Osteoblast (primary cell): Measurements from ENCODE around the gene ADCY2. TPM values are rescaled to one million over a fixed set of nuclear protein-coding genes. Genes with fewer than 3 reads are reported as not detected.
A peak's percentile ranks its signal among the peaks of the same experiment; 100 is the strongest.

Source experiments
- DNase-seq: peaks from one replicate; pipeline ENCODE4 v3.0.0; 2011; ENCODE audit warnings: low spot score, mixed read lengths; ENCODE audit not compliant: insufficient read length; ENCODE audit errors: missing footprints
- H2AFZ ChIP-seq: 2 replicates; pipeline ENCODE4 v1.6.0; 2011; ENCODE audit warnings: mild to moderate bottlenecking, low read length
- H3K27ac ChIP-seq: 2 replicates; pipeline ENCODE4 v1.5.1; 2011; ENCODE audit warnings: mild to moderate bottlenecking, low read depth, low read length, moderate library complexity
- H3K27me3 ChIP-seq: 2 replicates; pipeline ENCODE4 v1.6.0; 2012; ENCODE audit warnings: mild to moderate bottlenecking, control low read depth, inconsistent platforms, low read length, moderate library complexity; ENCODE audit not compliant: insufficient read depth
- H3K36me3 ChIP-seq: 2 replicates; pipeline ENCODE4 v1.5.1; 2011; ENCODE audit warnings: mild to moderate bottlenecking, low read length, control low read depth, moderate library complexity; ENCODE audit not compliant: insufficient read depth
- H3K4me1 ChIP-seq: 2 replicates; pipeline ENCODE4 v1.5.1; 2011; ENCODE audit warnings: mild to moderate bottlenecking, low read length, control low read depth, moderate library complexity; ENCODE audit not compliant: insufficient read depth
- H3K4me2 ChIP-seq: 2 replicates; pipeline ENCODE4 v1.6.0; 2011; ENCODE audit warnings: mild to moderate bottlenecking, low read length; ENCODE audit not compliant: insufficient read depth
- H3K4me3 ChIP-seq: fragments of 200-600 bp; sonication (generic); 3 replicates; pipeline ENCODE4 v1.5.1; 2012; ENCODE audit warnings: mild to moderate bottlenecking, low read length, inconsistent platforms; ENCODE audit not compliant: insufficient read depth
- H3K79me2 ChIP-seq: 2 replicates; pipeline ENCODE4 v1.6.0; 2012; ENCODE audit warnings: mild to moderate bottlenecking, low read length, control low read depth, inconsistent platforms; ENCODE audit not compliant: insufficient read depth
- H3K9me3 ChIP-seq: 2 replicates; pipeline ENCODE4 v1.5.1; 2011; ENCODE audit warnings: low read depth, low read length, control low read depth
- H4K20me1 ChIP-seq: 2 replicates; pipeline ENCODE4 v1.6.0; 2012; ENCODE audit warnings: mild to moderate bottlenecking, low read length, control low read depth; ENCODE audit not compliant: insufficient read depth
- total RNA-seq: library from RNA; depleted of rRNA; stranded (reverse); fragments of >200 nt; gene quantifications from 2 replicates; pipeline ENCODE4 v1.2.3, GENCODE V29; 2012
- TF ChIP-seq, protein P1 (sequence below): IDR thresholded peaks from 2 replicates; pipeline ENCODE4 v1.5.1; 2011; ENCODE audit warnings: mild to moderate bottlenecking, low read depth, low read length, moderate library complexity; ENCODE audit errors: extremely low read depth

The ADCY2 gene
- total RNA-seq, 1 donor = under 0.01 TPM

DNA sequence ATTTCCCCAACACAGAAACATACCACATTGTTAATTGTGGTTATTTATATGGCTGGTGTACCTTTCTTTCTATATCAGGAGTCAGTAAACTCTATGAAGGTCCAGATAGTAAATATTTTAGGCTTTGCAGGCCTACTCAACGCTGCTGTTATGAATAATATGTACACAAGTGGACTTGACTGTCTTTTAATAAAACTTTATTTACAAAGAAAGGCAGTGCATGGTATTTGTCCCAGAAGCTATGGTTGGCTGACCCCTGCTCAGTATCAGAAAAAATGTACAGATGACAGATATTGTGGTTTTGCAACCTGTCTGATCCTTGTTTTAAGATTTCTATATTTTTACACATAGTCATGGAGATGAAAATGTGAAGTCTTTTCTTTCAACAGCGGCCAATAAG, 478.7 kb downstream of the ADCY2 start:
- Histone ChIP-seq H3K4me3 (no peak overlapping the region), H3K79me2 (peaks cover 64% of the 10 kb centered on the region), H3K36me3 (peaks cover 34% of the 10 kb centered on the region), H3K27me3 (no peaks in the 10 kb centered on the region), H3K4me2 (no peak overlapping the region), H3K27ac (no peak overlapping the region), H3K4me1 (peaks cover 37% of the 10 kb centered on the region), H2AFZ (no peak overlapping the region), H4K20me1 (peaks cover 24% of the 10 kb centered on the region), H3K9me3 (no peaks in the 10 kb centered on the region)
- DNase-seq = no peak
- TF ChIP-seq, protein P1, sequence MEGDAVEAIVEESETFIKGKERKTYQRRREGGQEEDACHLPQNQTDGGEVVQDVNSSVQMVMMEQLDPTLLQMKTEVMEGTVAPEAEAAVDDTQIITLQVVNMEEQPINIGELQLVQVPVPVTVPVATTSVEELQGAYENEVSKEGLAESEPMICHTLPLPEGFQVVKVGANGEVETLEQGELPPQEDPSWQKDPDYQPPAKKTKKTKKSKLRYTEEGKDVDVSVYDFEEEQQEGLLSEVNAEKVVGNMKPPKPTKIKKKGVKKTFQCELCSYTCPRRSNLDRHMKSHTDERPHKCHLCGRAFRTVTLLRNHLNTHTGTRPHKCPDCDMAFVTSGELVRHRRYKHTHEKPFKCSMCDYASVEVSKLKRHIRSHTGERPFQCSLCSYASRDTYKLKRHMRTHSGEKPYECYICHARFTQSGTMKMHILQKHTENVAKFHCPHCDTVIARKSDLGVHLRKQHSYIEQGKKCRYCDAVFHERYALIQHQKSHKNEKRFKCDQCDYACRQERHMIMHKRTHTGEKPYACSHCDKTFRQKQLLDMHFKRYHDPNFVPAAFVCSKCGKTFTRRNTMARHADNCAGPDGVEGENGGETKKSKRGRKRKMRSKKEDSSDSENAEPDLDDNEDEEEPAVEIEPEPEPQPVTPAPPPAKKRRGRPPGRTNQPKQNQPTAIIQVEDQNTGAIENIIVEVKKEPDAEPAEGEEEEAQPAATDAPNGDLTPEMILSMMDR = no peak

DNA sequence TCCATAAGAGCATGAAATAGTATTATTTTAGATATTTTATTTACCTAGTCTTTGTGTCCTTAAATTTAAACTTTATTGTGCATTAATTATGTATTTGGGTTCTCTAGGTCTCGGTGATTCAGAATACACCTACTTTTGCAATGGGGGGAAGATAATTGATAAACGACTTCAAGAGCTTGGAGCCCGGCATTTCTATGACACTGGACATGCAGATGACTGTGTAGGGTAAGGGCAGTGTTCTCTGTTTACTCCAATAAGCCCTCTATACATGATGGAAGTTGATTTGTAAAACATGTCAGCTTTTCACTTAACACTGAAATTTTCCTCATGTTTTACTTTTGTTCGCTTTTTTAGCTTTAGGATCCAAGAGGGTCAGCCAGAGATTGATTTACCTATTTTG, 479.2 kb downstream of the ADCY2 start:
- peaks cover 64% of the 10 kb centered on the region for H3K79me2 ChIP-seq
- peaks cover 35% of the 10 kb centered on the region for H3K4me1 ChIP-seq
- peaks cover 37% of the 10 kb centered on the region for H3K36me3 ChIP-seq
- no peak overlapping the region for H2AFZ ChIP-seq
- no peak for DNase-seq
- H3K4me2 ChIP-seq = no peak overlapping the region
- no peaks in the 10 kb centered on the region for H3K27me3 ChIP-seq
- H3K27ac ChIP-seq = no peak overlapping the region
- no peaks in the 10 kb centered on the region for H3K9me3 ChIP-seq
- peaks cover 24% of the 10 kb centered on the region for H4K20me1 ChIP-seq
- TF ChIP-seq, protein P1 = no peak
- no peak overlapping the region for H3K4me3 ChIP-seq

DNA sequence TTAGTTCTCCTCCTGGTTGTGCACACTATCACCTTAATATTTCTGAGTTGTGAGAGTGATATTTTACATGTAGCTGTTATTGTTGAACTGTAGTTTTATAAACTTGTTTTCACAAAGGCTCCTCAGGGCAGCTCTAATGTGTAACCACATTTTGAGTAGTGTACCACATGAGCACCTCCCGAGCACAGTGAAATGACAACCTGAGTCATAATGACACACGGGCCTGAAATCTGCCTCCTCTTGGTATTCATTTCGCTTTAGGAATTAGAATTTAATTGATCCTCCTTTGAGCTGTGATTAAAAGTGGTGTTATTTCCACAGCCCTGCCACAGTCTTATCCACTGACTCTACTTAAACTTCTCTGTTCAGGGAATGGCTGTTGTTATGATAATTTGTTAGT, 480.9 kb downstream of the ADCY2 start:
- H3K36me3 ChIP-seq = peaks cover 43% of the 10 kb centered on the region
- no peaks in the 10 kb centered on the region for H3K9me3 ChIP-seq
- H3K27me3 ChIP-seq = no peaks in the 10 kb centered on the region
- H3K4me2 ChIP-seq = no peak overlapping the region
- DNase-seq = peak; percentile 81
- H3K4me1 ChIP-seq = peaks cover 30% of the 10 kb centered on the region
- no peak overlapping the region for H3K4me3 ChIP-seq
- TF ChIP-seq, protein P1 = no peak
- peaks cover 64% of the 10 kb centered on the region for H3K79me2 ChIP-seq
- peaks cover 25% of the 10 kb centered on the region for H4K20me1 ChIP-seq
- H3K27ac ChIP-seq = peak overlapping the region; percentile 82
- H2AFZ ChIP-seq = no peak overlapping the region

DNA sequence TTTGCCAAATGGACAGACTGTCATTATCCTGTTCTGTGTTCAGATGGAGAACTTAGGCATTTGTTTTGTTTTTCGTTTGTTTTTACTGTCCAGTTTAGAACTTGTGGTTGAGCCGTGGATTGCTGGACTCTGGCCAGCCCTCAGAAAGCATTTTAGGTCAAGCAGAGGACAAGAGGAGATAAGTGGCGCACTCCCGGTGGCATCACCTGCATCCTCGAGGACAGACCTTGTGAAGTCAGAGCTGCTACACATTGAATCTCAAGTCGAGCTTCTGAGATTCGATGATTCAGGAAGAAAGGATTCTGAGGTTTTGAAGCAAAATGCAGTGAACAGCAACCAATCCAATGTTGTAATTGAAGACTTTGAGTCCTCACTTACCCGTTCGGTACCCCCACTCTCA, 481.9 kb downstream of the ADCY2 start:
- Histone ChIP-seq H4K20me1 (peaks cover 25% of the 10 kb centered on the region), H3K4me1 (peaks cover 30% of the 10 kb centered on the region), H3K4me2 (peak overlapping the region; percentile 6), H3K27ac (peak overlapping the region; percentile 82), H3K4me3 (no peak overlapping the region), H3K79me2 (peaks cover 58% of the 10 kb centered on the region), H3K27me3 (no peaks in the 10 kb centered on the region), H3K36me3 (peaks cover 53% of the 10 kb centered on the region), H3K9me3 (no peaks in the 10 kb centered on the region), H2AFZ (no peak overlapping the region)
- TF ChIP-seq, protein P1 = no peak
- no peak for DNase-seq
